ENCODE measurements around the gene ADGRV1. TPM values are rescaled to one million over a fixed set of nuclear protein-coding genes. Genes with fewer than 3 reads are reported as not detected.

Gene ADGRV1
- polyA plus RNA-seq, 2 of the 4 experiments (the other 2 are of a cell fraction), result 0.70 to 3.7 TPM

GRCh38 chr5:90866915-90867731 is 308.5 kb downstream of the ADGRV1 start:
- TF ChIP-seq SMC3 (IDR thresholded peaks at IDR 0.05), result peak; percentile 25; the same call in 2 of the 3 replicates
- no peak for TF ChIP-seq HEYL (CRISPR knock-in tag; IDR thresholded peaks at IDR 0.05)
- TF ChIP-seq REST (IDR thresholded peaks at IDR 0.05), result no peak
- no peak for TF ChIP-seq ESRRA (IDR thresholded peaks at IDR 0.05; ENCODE audit: borderline replicate concordance, low read length)
- TF ChIP-seq GATA3 (IDR thresholded peaks at IDR 0.05; ENCODE audit: borderline replicate concordance), result peak; percentile 55; the same call in 1 of the 2 replicates
- TF ChIP-seq ZFP36 (IDR thresholded peaks at IDR 0.05; ENCODE audit: borderline replicate concordance, partially characterized antibody), result no peak
- TF ChIP-seq MYC (IDR thresholded peaks at IDR 0.05; ENCODE audit: borderline replicate concordance, low read length), result no peak
- peak in 1 of 2 experiments; percentile 30; a peak in 2 of 5 replicates for TF ChIP-seq EP300 (IDR thresholded peaks at IDR 0.05)
- peak; percentile 55 for TF ChIP-seq JUNB (IDR thresholded peaks at IDR 0.05)
- no peak for TF ChIP-seq RNF2 (IDR thresholded peaks at IDR 0.05; ENCODE audit: borderline replicate concordance, low read depth)
- no peak for TF ChIP-seq FOSL2 (IDR thresholded peaks at IDR 0.05)
- peak; percentile 48 for TF ChIP-seq FOSL2 (CRISPR knock-in tag; IDR thresholded peaks at IDR 0.05)
- no peak for TF ChIP-seq USF2 (IDR thresholded peaks at IDR 0.05)
- TF ChIP-seq FOSB (CRISPR knock-in tag; IDR thresholded peaks at IDR 0.05), result no peak
- TF ChIP-seq CHD2 (IDR thresholded peaks at IDR 0.05; ENCODE audit: low read length, partially characterized antibody), result no peak
- no peak for TF ChIP-seq HOXB13 (CRISPR knock-in tag; IDR thresholded peaks at IDR 0.05; ENCODE audit: low read depth)
- TF ChIP-seq HDAC2 (IDR thresholded peaks at IDR 0.05), result no peak
- TF ChIP-seq TFCP2L1 (CRISPR knock-in tag; IDR thresholded peaks at IDR 0.05), result no peak
- TF ChIP-seq POLR2AphosphoS2 (conservative IDR thresholded peaks at IDR 0.05; ENCODE audit: low read length), result no peak
- no peak; a peak in 1 of 5 replicates for TF ChIP-seq RAD21 (conservative IDR thresholded peaks at IDR 0.05 in 1 of 2, IDR thresholded peaks at IDR 0.05 in 1 of 2)
- TF ChIP-seq CEBPB (IDR thresholded peaks at IDR 0.05), result peak; percentile 75 to 78; a peak in 3 of 4 replicates
- Histone ChIP-seq H3K9me3 (no peaks in the 10 kb centered on the region), H3K27ac (peak overlapping the region; percentile 53 to 66), H3K4me3 (no peak overlapping the region), H3K4me2 (peak overlapping the region; percentile 63), H3K4me1 (peaks cover 19% of the 10 kb centered on the region)
- DNase-seq (ENCODE audit: low read depth in 1 of 2, low spot score in 1 of 2) (peak in 1 of 2 experiments; percentile 48), FAIRE-seq (peak; percentile 51), ATAC-seq (peak; percentile 37 to 79; a peak in 4 of 6 replicates)
- CTCF ChIA-PET, result interaction anchor here (0.6 to 10.3 kb wide), 21 partner anchors 8 to 552 kb away, joined by 3 to 166 read pairs (median 4); partner anchors contain the start of gene ARRDC3
- POLR2A ChIA-PET, result no interaction called here
- WGBS (ENCODE audit: missing lambda C conversion rate), result 28% methylated on average over 5 of the region's 5 CpGs

GRCh38 chr5:90868799-90869198 is 310.2 kb downstream of the ADGRV1 start:
- 89% methylated on average over 4 of the region's 4 CpGs for WGBS (ENCODE audit: missing lambda C conversion rate)
- DNase-seq (ENCODE audit: low read depth in 1 of 2, low spot score in 1 of 2), result no peak
- CTCF ChIA-PET, result interaction anchor here (1.0 kb wide), 1 partner anchor 516 kb away, joined by 3 read pairs; no protein-coding TSS in a partner anchor

More at GRCh38 chr5:90868799-90869198, 310.2 kb downstream of the ADGRV1 start:
- ATAC-seq (no peak), FAIRE-seq (no peak)
- TF ChIP-seq CEBPB (IDR thresholded peaks at IDR 0.05) (peak; percentile 80 to 94), HMGXB4 (CRISPR knock-in tag; IDR thresholded peaks at IDR 0.05; ENCODE audit: borderline replicate concordance) (no peak)
- Histone ChIP-seq H3K4me1 (peaks cover 27% of the 10 kb centered on the region), H3K27ac (peak overlapping the region in 1 of 2 experiments; percentile 23; a peak in 1 of 6 replicates), H3K4me2 (no peak overlapping the region), H3K4me3 (no peak overlapping the region), H3K9me3 (no peaks in the 10 kb centered on the region)
- POLR2A ChIA-PET, result no interaction called here
